HepG2 (cell line): ENCODE results near the gene POLR2H. TPM values are rescaled to one million over a fixed set of nuclear protein-coding genes. Genes with fewer than 3 reads are reported as not detected.

Source experiments
- ATAC-seq: fragments of 200-7000 bp; cut with Tn5 transposase; 3 replicates; pipeline ENCODE4 v1.9.1; 2020; ENCODE audit warnings: mild to moderate bottlenecking, moderate library complexity
- BruUV-seq: library from RNA; stranded (reverse); fragments of 400-500 nt; replicated peaks from 2 replicates; lab custom pipeline; 2021; lab: Mats Ljungman, UMichigan
- CTCF ChIA-PET: fragments of 300-600 bp; formaldehyde crosslinking; extraction: SDS; loops from one replicate; lab custom pipeline; 2021; ENCODE audit warnings: low total read pairs, inconsistent platforms, low intra/inter-chr PET ratio; lab: Yijun Ruan, JAX
- POLR2A ChIA-PET: fragments of 350-600 bp; sonication (Branson Sonifier 250); formaldehyde crosslinking; loops from one replicate; lab custom pipeline; 2020; ENCODE audit warnings: antibody characterized with exemption, inconsistent platforms; lab: Yijun Ruan, JAX
- DNase-seq: peaks from one replicate; pipeline ENCODE4 v3.0.0-alpha.2; 2015; ENCODE audit warnings: low spot score
- FAIRE-seq: peaks from 3 replicates; lab custom pipeline; 2011; peaks lifted over from hg19 to GRCh38; lab: Jason Lieb, UNC
- H2AFZ ChIP-seq: one replicate; pipeline ENCODE4 v1.6.1; 2011; ENCODE audit warnings: low read length, inconsistent platforms
- H3K27ac ChIP-seq: fragments of 300-600 bp; 3 replicates; pipeline ENCODE4 v1.8.0; 2011; ENCODE audit warnings: mixed run types, mild to moderate bottlenecking, mixed read lengths, low read length, inconsistent platforms; ENCODE audit not compliant: insufficient read depth; ENCODE audit errors: extremely low read length
- H3K27me3 ChIP-seq, 2 experiments: fragments of 200-600 bp in 1 of 2; 2 replicates in 1 of 2; 3 replicates in 1 of 2; pipeline versions ENCODE4 v1.6.0 to v1.8.0; 2011; ENCODE audit warnings: low read length in 2 of 2, mild to moderate bottlenecking in 2 of 2, moderate library complexity in 2 of 2, inconsistent platforms in 1 of 2; ENCODE audit not compliant: insufficient read depth in 2 of 2, control insufficient read depth in 1 of 2
- H3K36me3 ChIP-seq, 2 experiments: fragments of 200-600 bp in 1 of 2; replicated peaks in 1 of 2; 2 replicates in 1 of 2; 3 replicates in 1 of 2; pipeline versions ENCODE4 v1.5.1 to v1.8.0; 2011; ENCODE audit warnings: low read length in 2 of 2, inconsistent platforms in 1 of 2; ENCODE audit not compliant: insufficient read depth in 2 of 2, control insufficient read depth in 1 of 2
- H3K4me1 ChIP-seq: 2 replicates; pipeline ENCODE4 v1.5.1; 2012; ENCODE audit warnings: low read length, inconsistent platforms; ENCODE audit not compliant: insufficient read depth
- H3K4me2 ChIP-seq: 2 replicates; pipeline ENCODE4 v1.6.0; 2011; ENCODE audit warnings: low read depth, low read length, inconsistent platforms
- H3K4me3 ChIP-seq, 3 experiments: fragments of 200-600 bp in 1 of 3; sonication (generic), shearing (Covaris generic) in 1 of 3; replicated peaks in 1 of 3; 2 replicates each; pipeline ENCODE4 v1.5.1; 2011 to 2016; ENCODE audit warnings: low read length in 3 of 3, inconsistent platforms in 2 of 3, low read depth in 2 of 3, mild to moderate bottlenecking in 2 of 3, control low read depth in 1 of 3, mixed read lengths in 1 of 3; ENCODE audit not compliant: insufficient read depth in 1 of 3
- H3K79me2 ChIP-seq: one replicate; pipeline ENCODE4 v1.6.1; 2011; ENCODE audit warnings: low read length, inconsistent platforms; ENCODE audit not compliant: insufficient read depth
- H3K9ac ChIP-seq: 2 replicates; pipeline ENCODE4 v1.6.0; 2011; ENCODE audit warnings: mild to moderate bottlenecking, low read depth, low read length, inconsistent platforms; ENCODE audit not compliant: insufficient read depth
- H3K9me3 ChIP-seq: 2 replicates; pipeline ENCODE4 v1.5.1; 2012; ENCODE audit warnings: mild to moderate bottlenecking, low read length
- H4K20me1 ChIP-seq: 2 replicates; pipeline ENCODE4 v1.6.0; 2011; ENCODE audit warnings: inconsistent platforms, mild to moderate bottlenecking, low read length, moderate library complexity; ENCODE audit not compliant: insufficient read depth
- BATF2 ChIP-seq: sonication (generic); formaldehyde crosslinking; IDR thresholded peaks from 2 replicates; pipeline ENCODE4 v1.8.0; 2022; ENCODE audit warnings: mild to moderate bottlenecking, missing genetic modification reagents, moderate library complexity
- E2F5 ChIP-seq: sonication (generic); formaldehyde crosslinking; conservative IDR thresholded peaks from 2 replicates; pipeline ENCODE4 v1.4.0; 2020; ENCODE audit warnings: missing genetic modification reagents
- EHMT2 ChIP-seq: fragments of 200-600 bp; sonication (generic); IDR thresholded peaks from 2 replicates; pipeline ENCODE4 v1.7.0; 2017; ENCODE audit warnings: antibody characterized with exemption, low read depth, low read length, borderline replicate concordance
- MAX ChIP-seq: IDR thresholded peaks from 2 replicates; pipeline ENCODE4 v1.6.1; 2012; ENCODE audit warnings: inconsistent platforms
- MLLT10 ChIP-seq: sonication (generic); formaldehyde crosslinking; IDR thresholded peaks from 2 replicates; pipeline ENCODE4 v1.4.0; 2020; ENCODE audit warnings: missing genetic modification reagents
- MXD1 ChIP-seq: sonication (generic); formaldehyde crosslinking; IDR thresholded peaks from 2 replicates; pipeline ENCODE4 v1.4.0; 2020; ENCODE audit warnings: mild to moderate bottlenecking, missing genetic modification reagents
- PBX2 ChIP-seq: IDR thresholded peaks from 2 replicates; pipeline ENCODE4 v1.6.1; 2016; ENCODE audit warnings: control low read depth
- SP1 ChIP-seq, 2 experiments: fragments of 450-650 bp in 1 of 2; sonication (generic) in 1 of 2; formaldehyde crosslinking in 1 of 2; IDR thresholded peaks; 2 replicates each; pipeline versions ENCODE4 v1.4.0 to v1.6.1; 2016 to 2020; ENCODE audit warnings: missing genetic modification reagents in 1 of 2
- TBX2 ChIP-seq: sonication (generic); formaldehyde crosslinking; IDR thresholded peaks from 2 replicates; pipeline ENCODE4 v1.5.0; 2020; ENCODE audit warnings: missing genetic modification reagents, mild to moderate bottlenecking, borderline replicate concordance
- TCF7 ChIP-seq: sonication (generic); IDR thresholded peaks from 2 replicates; pipeline ENCODE4 v1.6.1; 2016; ENCODE audit warnings: antibody characterized with exemption, low read depth
- ZNF292 ChIP-seq: sonication (generic); formaldehyde crosslinking; IDR thresholded peaks from 2 replicates; pipeline ENCODE4 v1.8.1; 2022; ENCODE audit warnings: mild to moderate bottlenecking, low read depth, missing genetic modification reagents, borderline replicate concordance
- ZNF552 ChIP-seq: sonication (generic); formaldehyde crosslinking; IDR thresholded peaks from 2 replicates; pipeline ENCODE4 v1.9.0; 2022; ENCODE audit warnings: missing genetic modification reagents, mild to moderate bottlenecking, borderline replicate concordance
- ZNF557 ChIP-seq: sonication (generic); formaldehyde crosslinking; IDR thresholded peaks from 2 replicates; pipeline ENCODE4 v1.4.0; 2020; ENCODE audit warnings: missing genetic modification reagents
- ZNF747 ChIP-seq: sonication (generic); formaldehyde crosslinking; IDR thresholded peaks from 2 replicates; pipeline ENCODE4 v1.8.1; 2023; ENCODE audit warnings: missing genetic modification reagents, mild to moderate bottlenecking, borderline replicate concordance
- ZNF816 ChIP-seq: sonication (generic); formaldehyde crosslinking; IDR thresholded peaks from 2 replicates; pipeline ENCODE4 v1.8.0; 2022; ENCODE audit warnings: missing genetic modification reagents, mild to moderate bottlenecking, borderline replicate concordance
- WGBS: methylation state at CpG from one replicate; pipeline ENCODE4 v1.1.6; 2017; ENCODE audit warnings: low lambda C conversion rate; 5-methylcytosine and 5-hydroxymethylcytosine counted together
- in situ Hi-C: cut with HindIII; loops from 2 replicates; pipeline ENCODE4 v1.10.0; 2017; ENCODE audit warnings: low pct_unique_long_range_greater_than_20kb; ENCODE audit not compliant: extremely low pct_ligation_motif_present
- intact Hi-C: fragments of 100-400 bp; cut with micrococcal nuclease; formaldehyde crosslinking; loops from one replicate; pipeline ENCODE4 v1.10.0; 2022; ENCODE audit not compliant: unreplicated experiment
- polyA plus RNA-seq, 8 experiments: library from polyadenylated mRNA; depleted of rRNA in 3 of 8; stranded (reverse) in 7 of 8; unstranded in 1 of 8; fragments of >200 nt; fragmentation: Illumina TruSeq in 4 of 8; extraction: Trizol in 4 of 8; gene quantifications; 2 replicates each; pipeline versions ENCODE4 v1.2.1 to v1.2.3, GENCODE V29; 2011 to 2016; ENCODE audit warnings: low read depth in 4 of 8, missing spikeins in 1 of 8, mixed read lengths in 1 of 8; ENCODE audit not compliant: insufficient read depth in 1 of 8
- total RNA-seq, 5 experiments: library from RNA; depleted of rRNA; stranded (reverse); fragments of >200 nt; fragmentation: Illumina TruSeq; extraction: Trizol; gene quantifications; 2 replicates each; pipeline ENCODE4 v1.2.3, GENCODE V29; 2016; ENCODE audit warnings: low read depth in 1 of 5
- TF ChIP-seq, protein P1 (sequence below): sonication (generic); formaldehyde crosslinking; IDR thresholded peaks from 2 replicates; pipeline ENCODE4 v1.5.0; 2020; ENCODE audit warnings: missing genetic modification reagents

The POLR2H gene
- total and polyA plus RNA-seq, 2 of the 13 experiments (the other 11 are each of a cell fraction or from before 2014, with no cell fraction given): 118 to 194 TPM

GRCh38 chr3:184355261-184356040 is 6.1 kb upstream of the POLR2H start:
- H3K4me3 ChIP-seq: no peak overlapping the region
- peaks cover 15 to 59% of the 10 kb centered on the region in 2 experiments; a peak in 4 of 5 replicates for H3K36me3 ChIP-seq
- no peak overlapping the region for H2AFZ ChIP-seq
- BruUV-seq: no TSS peak
- H3K9me3 ChIP-seq: no peaks in the 10 kb centered on the region
- DNase-seq: no peak
- in situ Hi-C loops: no loop called here
- no peak for TF ChIP-seq TBX2 (CRISPR knock-in tag)
- no peak for TF ChIP-seq ZNF292 (CRISPR knock-in tag)
- no peak for TF ChIP-seq PBX2 (CRISPR knock-in tag)
- no peak for TF ChIP-seq ZNF747 (CRISPR knock-in tag)
- no peak for TF ChIP-seq MAX
- TF ChIP-seq ZNF557 (CRISPR knock-in tag): no peak
- TF ChIP-seq E2F5 (CRISPR knock-in tag): no peak
- no peak for TF ChIP-seq SP1 (IDR thresholded peaks at IDR 0.05)
- TF ChIP-seq SP1 (CRISPR knock-in tag; IDR thresholded peaks at IDR 0.05): no peak
- TF ChIP-seq TCF7: no peak
- TF ChIP-seq, protein P1, sequence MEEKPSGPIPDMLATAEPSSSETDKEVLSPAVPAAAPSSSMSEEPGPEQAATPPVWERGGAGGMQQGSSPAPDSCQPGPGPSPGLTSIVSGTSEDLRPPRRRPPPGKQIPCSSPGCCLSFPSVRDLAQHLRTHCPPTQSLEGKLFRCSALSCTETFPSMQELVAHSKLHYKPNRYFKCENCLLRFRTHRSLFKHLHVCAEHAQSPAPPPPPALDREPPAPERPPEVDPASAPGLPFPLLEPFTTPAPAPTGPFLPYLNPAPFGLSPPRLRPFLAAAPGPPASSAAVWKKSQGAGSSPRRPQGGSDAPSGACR (CRISPR knock-in tag): no peak
- no peak for TF ChIP-seq ZNF552
- no peak for TF ChIP-seq ZNF816 (CRISPR knock-in tag)
- TF ChIP-seq MXD1 (CRISPR knock-in tag): no peak
- no peak for TF ChIP-seq BATF2
- TF ChIP-seq MLLT10 (CRISPR knock-in tag): no peak
- TF ChIP-seq EHMT2: no peak
- TF ChIP-seq, all 625 proteins: peak for 0
- 96% methylated on average over 15 of the region's 18 CpGs for WGBS
- no peaks in the 10 kb centered on the region for H3K27me3 ChIP-seq
- H3K79me2 ChIP-seq: peaks cover 6% of the 10 kb centered on the region
- 0 out of 2 replicates have a peak, but pooled peaks cover 3% of the 10 kb centered on the region for H4K20me1 ChIP-seq
- ChIA-PET POLR2A (no interaction called here), CTCF (interaction anchor here (0.6 to 2.1 kb wide), 3 partner anchors 10 to 188 kb away, joined by 3 to 7 read pairs (median 5); no protein-coding TSS in a partner anchor)
- intact Hi-C loops: no loop called here
- no peak overlapping the region for H3K27ac ChIP-seq
- no peak for ATAC-seq
- H3K9ac ChIP-seq: no peak overlapping the region
- no peak overlapping the region for H3K4me2 ChIP-seq
- FAIRE-seq: no peak
- peaks cover 35% of the 10 kb centered on the region for H3K4me1 ChIP-seq
